ENCODE results near the gene MAPK12. TPM values are rescaled to one million over a fixed set of nuclear protein-coding genes. Genes with fewer than 3 reads are reported as not detected.

MAPK12 gene
- total RNA-seq, 1 experiment from 2014 or later = 54.4 TPM

DNA sequence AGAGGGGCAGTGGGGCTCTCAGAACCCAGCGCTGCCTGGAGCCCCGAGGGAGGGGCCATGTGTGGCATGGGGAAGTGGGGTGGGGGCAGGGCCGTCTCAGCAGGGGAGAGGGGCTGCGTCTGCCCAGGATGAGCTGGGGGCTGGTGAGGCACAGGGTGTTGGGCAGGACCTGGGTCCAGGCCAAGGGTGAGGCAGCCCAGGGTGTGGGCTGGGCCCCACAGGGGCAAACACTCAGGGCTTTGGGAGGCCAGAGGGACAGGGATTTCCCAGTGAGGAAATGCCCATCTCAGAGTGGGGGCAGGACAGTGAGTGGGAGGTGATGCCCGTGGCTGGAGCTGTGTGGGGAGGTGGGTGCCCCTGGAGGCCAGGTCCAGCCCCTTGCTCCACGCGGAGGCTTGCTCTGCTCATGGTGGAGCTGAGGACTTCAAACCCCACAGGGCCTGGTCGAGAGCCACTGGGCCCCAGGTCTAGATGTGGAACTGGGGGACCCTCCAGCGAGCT, 40.6 kb upstream of the MAPK12 start:
- no peak overlapping the region for H3K4me3 ChIP-seq
- peak; percentile 83 for DNase-seq
- H3K27me3 ChIP-seq = no peaks in the 10 kb centered on the region
- H3K36me3 ChIP-seq = peaks cover 36% of the 10 kb centered on the region
- H3K9me3 ChIP-seq = no peaks in the 10 kb centered on the region

GRCh38 chr22:50301581-50301991, 40.1 kb upstream of the MAPK12 start:
- H3K9me3 ChIP-seq = no peaks in the 10 kb centered on the region
- peaks cover 33% of the 10 kb centered on the region for H3K36me3 ChIP-seq
- H3K4me3 ChIP-seq = no peak overlapping the region
- DNase-seq = no peak
- H3K27me3 ChIP-seq = no peaks in the 10 kb centered on the region

- peaks cover 33% of the 10 kb centered on the region for H3K36me3 ChIP-seq
- DNase-seq = no peak
- no peaks in the 10 kb centered on the region for H3K9me3 ChIP-seq
- H3K27me3 ChIP-seq = no peaks in the 10 kb centered on the region
- no peak overlapping the region for H3K4me3 ChIP-seq
Measured at GRCh38 chr22:50300620-50301257, 39.3 kb upstream of the MAPK12 start.

GRCh38 chr22:50299785-50300619, 38.5 kb upstream of the MAPK12 start:
- no peaks in the 10 kb centered on the region for H3K9me3 ChIP-seq
- peaks cover 30% of the 10 kb centered on the region for H3K36me3 ChIP-seq
- H3K27me3 ChIP-seq = no peaks in the 10 kb centered on the region
- peak; percentile 46 for DNase-seq
- H3K4me3 ChIP-seq = 0 out of 2 replicates have a peak overlapping the region, but pooled peaks have one; percentile 5

DNA sequence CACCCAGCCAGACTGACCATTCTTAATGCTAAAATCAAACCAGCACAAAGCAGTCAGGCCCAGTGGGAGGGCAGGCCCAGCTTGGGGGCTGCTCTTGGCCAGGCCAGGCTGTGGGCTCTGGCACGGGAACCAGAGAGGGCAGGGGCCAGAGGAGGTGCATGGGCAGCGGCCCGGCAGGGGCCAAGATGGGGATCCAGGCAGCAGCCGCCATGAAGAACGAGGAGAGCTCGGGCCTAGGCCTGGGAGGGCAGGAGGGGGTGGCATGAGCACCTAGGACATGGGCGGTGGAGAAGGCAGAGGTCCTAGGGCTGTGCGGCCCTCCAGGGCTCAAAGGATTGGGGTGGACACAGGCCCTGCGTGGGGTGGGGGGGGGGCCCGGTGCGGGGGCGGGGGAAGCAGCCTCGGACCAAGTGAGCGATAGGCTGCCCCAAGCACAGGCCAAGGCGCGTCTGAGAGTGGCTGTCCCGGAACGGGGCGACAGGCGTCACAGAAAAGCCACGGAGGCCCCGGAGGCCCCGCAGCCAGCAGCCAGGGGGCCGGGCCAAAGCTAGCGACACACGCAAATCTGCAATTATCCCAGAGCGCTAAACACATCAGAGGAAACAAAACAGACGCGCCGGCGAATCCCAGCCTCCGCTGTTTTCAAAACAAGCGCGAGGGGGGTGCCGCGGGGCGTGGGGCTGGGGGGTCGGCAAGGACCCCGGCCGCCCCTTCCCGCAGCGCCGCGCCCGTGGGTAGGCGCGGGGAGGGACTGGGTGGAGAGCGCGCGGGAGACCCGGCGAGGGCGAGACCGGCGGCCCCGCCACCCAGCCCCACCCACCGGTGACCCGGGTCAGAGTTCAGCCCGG, 37.7 kb upstream of the MAPK12 start:
- H3K4me3 ChIP-seq = no peak overlapping the region
- no peak for DNase-seq

DNA sequence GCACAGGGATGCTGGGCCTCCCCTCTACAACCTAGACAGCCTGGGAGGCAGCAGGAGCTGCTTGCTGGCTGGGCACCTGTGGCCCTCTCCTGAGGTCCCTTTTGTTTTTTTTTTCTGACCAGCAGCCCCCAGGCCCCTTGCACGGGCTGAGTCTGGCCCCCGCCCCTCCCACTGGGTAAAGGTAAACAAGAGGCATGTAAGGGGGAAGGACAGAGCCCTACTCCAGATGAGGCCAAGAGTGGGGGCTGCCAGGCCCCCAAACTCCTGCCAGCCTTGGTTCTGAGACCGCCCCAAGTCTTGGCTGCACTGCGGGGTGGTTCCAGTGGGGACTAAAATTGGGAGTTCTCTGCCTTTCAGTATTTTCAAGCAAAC, 36.8 kb upstream of the MAPK12 start:
- Histone ChIP-seq H3K4me3 (no peak overlapping the region), H3K36me3 (peaks cover 21% of the 10 kb centered on the region), H3K27me3 (no peaks in the 10 kb centered on the region), H3K9me3 (no peaks in the 10 kb centered on the region)
- DNase-seq = no peak

More for the DNA sequence above, 37.7 kb upstream of the MAPK12 start:
- Histone ChIP-seq H3K27me3 (no peaks in the 10 kb centered on the region), H3K9me3 (no peaks in the 10 kb centered on the region), H3K36me3 (peaks cover 30% of the 10 kb centered on the region)

GRCh38 chr22:50297510-50298265, 36.2 kb upstream of the MAPK12 start:
- Histone ChIP-seq H3K9me3 (no peaks in the 10 kb centered on the region), H3K36me3 (peaks cover 17% of the 10 kb centered on the region), H3K4me3 (no peak overlapping the region), H3K27me3 (no peaks in the 10 kb centered on the region)
- no peak for DNase-seq

- no peak for DNase-seq
- Histone ChIP-seq H3K27me3 (no peaks in the 10 kb centered on the region), H3K4me3 (no peak overlapping the region), H3K9me3 (no peaks in the 10 kb centered on the region), H3K36me3 (peaks cover 15% of the 10 kb centered on the region)
Measured at GRCh38 chr22:50296658-50297490, 35.4 kb upstream of the MAPK12 start.

GRCh38 chr22:50294319-50294656, 32.8 kb upstream of the MAPK12 start:
- H3K9me3 ChIP-seq = no peaks in the 10 kb centered on the region
- H3K4me3 ChIP-seq = no peak overlapping the region
- H3K36me3 ChIP-seq = peaks cover 13% of the 10 kb centered on the region
- H3K27me3 ChIP-seq = no peaks in the 10 kb centered on the region
- no peak for DNase-seq

GRCh38 chr22:50293441-50294318, 32.2 kb upstream of the MAPK12 start:
- Histone ChIP-seq H3K4me3 (no peak overlapping the region), H3K9me3 (no peaks in the 10 kb centered on the region), H3K27me3 (no peaks in the 10 kb centered on the region), H3K36me3 (peaks cover 17% of the 10 kb centered on the region)
- no peak for DNase-seq

GRCh38 chr22:50292643-50293440, 31.4 kb upstream of the MAPK12 start:
- no peak for DNase-seq
- Histone ChIP-seq H3K27me3 (no peaks in the 10 kb centered on the region), H3K4me3 (no peak overlapping the region), H3K36me3 (peaks cover 25% of the 10 kb centered on the region), H3K9me3 (no peaks in the 10 kb centered on the region)

DNA sequence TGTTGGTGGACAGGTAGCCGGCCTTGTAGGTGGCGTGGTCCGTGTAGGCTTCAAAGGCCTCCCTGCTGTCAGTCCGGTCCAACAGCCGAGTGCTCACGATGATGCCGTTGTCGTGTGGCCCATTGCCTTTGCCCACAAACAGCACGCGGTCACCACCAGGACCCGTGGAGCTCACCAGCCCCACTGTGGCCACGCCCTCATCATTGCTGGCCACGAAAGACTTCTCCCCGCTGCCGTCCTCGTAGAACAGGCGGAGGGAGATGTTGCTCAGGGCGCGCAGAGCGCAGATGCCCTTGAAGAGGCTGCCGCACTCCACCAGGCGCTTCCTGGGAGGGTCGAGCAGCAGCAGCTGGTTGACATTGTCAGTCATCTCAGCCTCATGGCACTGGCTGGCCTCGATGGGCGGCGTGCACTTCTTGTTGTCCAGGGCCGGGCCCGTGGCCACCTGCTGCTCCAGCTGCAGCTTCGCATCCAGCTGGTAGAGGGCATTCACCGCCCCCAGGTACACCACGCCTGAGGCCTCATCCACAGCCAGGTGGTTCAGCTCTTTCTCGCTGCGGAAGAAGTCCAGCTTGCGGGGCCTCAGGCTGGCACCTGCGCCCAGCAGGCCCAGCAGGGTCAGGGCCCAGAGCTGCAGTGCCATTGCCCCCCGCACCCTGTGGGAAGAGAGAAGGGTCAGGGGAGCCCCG, 28.6 kb upstream of the MAPK12 start:
- no peak for DNase-seq
- Histone ChIP-seq H3K4me3 (no peak overlapping the region), H3K27me3 (no peaks in the 10 kb centered on the region), H3K36me3 (peaks cover 40% of the 10 kb centered on the region), H3K9me3 (no peaks in the 10 kb centered on the region)

DNA sequence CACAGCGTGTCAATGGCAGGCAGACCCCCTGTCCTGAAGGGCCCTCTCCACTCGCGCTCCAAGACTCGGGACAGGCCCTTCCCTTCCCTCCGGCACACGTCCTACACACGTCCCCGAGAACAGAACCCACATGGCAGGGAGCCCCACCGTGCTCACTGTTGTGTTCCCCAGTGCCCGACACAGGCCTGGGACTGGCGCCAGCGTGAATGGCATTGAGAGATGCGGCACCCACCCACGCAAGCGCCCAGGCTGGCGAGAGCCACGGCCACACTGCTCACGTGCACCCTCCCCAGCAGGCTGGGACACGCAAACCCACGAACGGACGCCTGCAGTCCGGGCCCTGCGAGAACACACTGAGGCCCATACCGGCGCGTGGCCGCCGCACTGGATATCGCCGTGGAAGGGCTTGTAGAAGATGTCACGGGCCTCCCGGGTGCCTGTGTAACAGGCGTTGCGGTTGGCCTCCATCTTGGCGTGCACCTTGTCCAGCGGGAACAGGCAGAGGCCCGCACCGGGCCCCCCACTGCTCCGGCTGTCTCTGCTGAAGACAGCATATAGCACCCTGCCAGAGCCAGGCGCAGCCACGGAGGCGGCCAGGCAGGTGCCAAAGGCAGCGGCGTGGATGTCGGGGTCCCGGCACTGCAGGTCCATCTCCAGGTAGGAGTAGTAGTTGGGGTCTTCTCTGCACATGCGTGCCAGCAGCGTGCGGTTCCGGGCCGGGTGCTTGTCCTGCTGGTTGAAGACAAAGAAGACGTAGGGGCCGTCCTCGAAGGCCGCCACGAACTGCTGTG, 27.9 kb upstream of the MAPK12 start:
- no peaks in the 10 kb centered on the region for H3K27me3 ChIP-seq
- H3K4me3 ChIP-seq = no peak overlapping the region
- H3K36me3 ChIP-seq = peaks cover 38% of the 10 kb centered on the region
- H3K9me3 ChIP-seq = no peaks in the 10 kb centered on the region
- no peak for DNase-seq

All from MG63 (cell line).